Frontal cortex (tissue), 4 donors: ENCODE data around the gene METRNL. TPM values are rescaled to one million over a fixed set of nuclear protein-coding genes. Genes with fewer than 3 reads are reported as not detected.
"Not testable (repeated sequence)": the region's sequence is repeated elsewhere in the genome, so short reads cannot be mapped to it uniquely, and the experiment has no call there.

Experiments used
- DNase-seq, 2 donors: peaks; one replicate each; pipeline ENCODE4 v3.0.0; 2012; ENCODE audit warnings: low spot score in 2 of 2
- FAIRE-seq: peaks from 2 replicates; lab custom pipeline; 2012; peaks lifted over from hg19 to GRCh38; lab: Jason Lieb, UNC
- total RNA-seq: library from RNA; depleted of rRNA; stranded (reverse); fragments of >200 nt; gene quantifications from one replicate; pipeline ENCODE4 v1.2.3, GENCODE V29; 2014
- donor health status: control.
- donor health status: control.
- donor health status: control.

Gene METRNL
- total RNA-seq, 1 donor from 2014 or later, result 45.2 TPM

- no peak for DNase-seq
- FAIRE-seq, result no peak
Measured at GRCh38 chr17:83050651-83051395, 28.6 kb upstream of the METRNL start.

DNA sequence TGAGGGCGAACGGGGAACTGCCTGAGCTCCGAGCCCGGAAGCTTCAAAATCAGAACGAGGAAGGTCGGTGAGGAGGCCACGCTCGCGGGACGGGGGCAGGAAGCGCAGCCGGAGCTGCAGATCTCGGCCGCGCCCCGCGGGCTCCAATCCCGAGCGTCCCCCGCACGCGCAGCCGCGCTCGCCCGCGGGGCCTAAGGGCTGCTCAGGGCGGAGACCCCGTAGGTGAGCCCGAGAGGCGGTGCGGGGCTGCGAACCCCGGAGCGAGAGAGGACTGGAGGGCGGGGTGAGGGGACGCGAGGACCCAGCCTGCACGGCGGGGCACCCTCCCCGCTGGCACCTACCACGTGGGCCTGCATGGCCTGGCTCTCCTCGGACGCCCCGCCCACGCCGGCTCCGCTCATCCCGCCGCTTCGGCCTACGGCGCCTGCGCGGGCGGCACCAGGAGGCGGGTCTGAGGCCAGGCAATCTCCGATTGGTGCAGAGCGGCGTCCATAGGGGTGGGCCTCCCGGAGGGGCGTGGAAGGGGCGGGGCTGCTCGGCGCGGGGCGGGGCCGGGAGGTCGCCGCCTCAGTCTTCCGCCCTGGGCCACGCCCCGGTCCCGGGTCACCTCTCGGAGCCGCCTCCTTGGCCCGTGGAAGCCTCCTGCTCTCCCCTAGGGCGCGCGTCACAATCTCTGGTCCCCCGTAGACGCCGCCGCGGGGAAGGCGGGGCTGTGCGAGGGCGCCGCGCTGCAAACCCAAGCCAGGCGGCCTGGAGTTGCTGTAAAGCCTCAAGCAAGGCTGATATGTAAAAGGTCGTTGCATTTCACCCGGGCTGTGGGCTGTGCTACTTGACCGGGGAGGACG is 27.8 kb upstream of the METRNL start:
- FAIRE-seq, result no peak
- DNase-seq, result peak; percentile 99

- no peak for DNase-seq
- no peak for FAIRE-seq
Measured at GRCh38 chr17:83052241-83052564, 27.2 kb upstream of the METRNL start.

- DNase-seq (no peak), FAIRE-seq (no peak)
Measured at GRCh38 chr17:83053021-83053681, 26.3 kb upstream of the METRNL start.

DNA sequence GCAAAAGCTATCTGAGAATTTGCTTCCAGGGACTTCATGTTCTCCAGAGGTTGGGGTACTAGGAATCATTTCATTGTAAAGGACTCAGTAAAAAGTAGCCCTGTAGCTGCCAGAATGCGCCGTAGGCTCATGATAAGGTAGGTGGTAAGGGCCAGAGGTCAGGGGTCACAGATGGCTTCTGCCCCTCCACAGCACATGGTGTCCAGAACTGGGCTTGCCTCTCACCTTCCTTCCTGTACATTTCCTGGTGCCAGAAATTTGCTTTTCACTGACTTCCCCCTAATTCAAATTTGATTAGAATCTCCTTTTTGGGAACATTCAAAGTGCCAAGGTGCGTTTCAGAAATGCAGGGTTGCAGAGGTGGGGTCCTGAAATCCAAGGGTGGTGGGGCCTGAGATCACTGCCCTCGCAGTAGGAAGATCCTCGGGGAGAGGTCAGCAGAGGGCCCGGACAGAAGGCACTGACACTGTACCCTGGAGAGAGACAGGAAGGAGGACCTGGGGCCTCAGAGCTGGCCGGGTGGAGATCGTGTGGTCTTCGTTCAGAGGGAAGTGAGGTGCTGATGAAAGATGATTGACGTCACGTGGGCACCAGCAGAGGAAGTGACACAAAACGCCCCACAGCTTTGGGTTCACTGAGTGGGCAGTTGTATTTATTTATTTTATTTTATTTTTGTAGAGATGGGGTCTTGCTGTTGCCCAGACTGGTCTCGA is 25.5 kb upstream of the METRNL start:
- FAIRE-seq (no peak), DNase-seq (no peak)

DNA sequence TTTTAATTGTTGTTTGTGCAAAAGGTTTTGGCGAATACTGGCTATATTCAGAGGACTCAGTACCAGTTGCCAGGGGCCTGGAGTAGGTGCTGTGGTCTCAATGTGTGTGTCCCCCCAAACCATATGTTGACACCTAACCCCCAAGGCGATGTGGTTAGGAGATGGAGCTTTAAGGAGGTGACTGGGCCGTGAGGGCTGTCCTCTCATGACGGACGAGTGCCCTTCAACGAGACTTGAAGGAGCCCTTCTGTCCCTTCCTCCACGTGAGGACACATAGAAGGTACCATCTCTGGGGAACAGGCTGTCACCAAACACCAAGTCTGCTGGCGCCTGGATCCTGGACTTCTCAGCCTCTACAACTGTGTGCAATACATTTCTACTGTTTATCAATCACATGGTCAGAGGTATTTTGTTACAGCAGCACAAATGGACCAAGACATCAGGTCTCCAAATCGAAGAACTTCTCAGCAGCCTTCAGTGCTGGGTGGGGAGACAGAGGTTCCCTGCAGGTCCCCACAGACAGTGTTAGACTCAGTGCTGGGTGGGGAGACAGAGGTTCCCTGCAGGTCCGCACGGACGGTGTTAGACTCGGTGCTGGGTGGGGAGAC is 24.8 kb upstream of the METRNL start:
- FAIRE-seq (no peak), DNase-seq (no peak)

DNA sequence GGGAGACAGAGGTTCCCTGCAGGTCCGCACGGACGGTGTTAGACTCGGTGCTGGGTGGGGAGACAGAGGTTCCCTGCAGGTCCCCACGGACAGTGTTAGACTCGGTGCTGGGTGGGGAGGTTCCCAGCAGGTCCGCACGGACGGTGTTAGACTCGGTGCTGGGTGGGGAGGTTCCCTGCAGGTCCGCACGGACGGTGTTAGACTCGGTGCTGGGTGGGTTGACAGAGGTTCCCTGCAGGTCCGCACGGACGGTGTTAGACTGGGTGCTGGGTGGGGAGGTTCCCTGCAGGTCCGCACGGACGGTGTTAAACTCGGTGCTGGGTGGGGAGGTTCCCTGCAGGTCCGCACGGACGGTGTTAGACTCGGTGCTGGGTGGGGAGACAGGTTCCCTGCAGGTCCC is 24.2 kb upstream of the METRNL start:
- DNase-seq, FAIRE-seq: not testable (repeated sequence)

GRCh38 chr17:83055911-83056582 is 23.4 kb upstream of the METRNL start:
- no peak for DNase-seq

DNA sequence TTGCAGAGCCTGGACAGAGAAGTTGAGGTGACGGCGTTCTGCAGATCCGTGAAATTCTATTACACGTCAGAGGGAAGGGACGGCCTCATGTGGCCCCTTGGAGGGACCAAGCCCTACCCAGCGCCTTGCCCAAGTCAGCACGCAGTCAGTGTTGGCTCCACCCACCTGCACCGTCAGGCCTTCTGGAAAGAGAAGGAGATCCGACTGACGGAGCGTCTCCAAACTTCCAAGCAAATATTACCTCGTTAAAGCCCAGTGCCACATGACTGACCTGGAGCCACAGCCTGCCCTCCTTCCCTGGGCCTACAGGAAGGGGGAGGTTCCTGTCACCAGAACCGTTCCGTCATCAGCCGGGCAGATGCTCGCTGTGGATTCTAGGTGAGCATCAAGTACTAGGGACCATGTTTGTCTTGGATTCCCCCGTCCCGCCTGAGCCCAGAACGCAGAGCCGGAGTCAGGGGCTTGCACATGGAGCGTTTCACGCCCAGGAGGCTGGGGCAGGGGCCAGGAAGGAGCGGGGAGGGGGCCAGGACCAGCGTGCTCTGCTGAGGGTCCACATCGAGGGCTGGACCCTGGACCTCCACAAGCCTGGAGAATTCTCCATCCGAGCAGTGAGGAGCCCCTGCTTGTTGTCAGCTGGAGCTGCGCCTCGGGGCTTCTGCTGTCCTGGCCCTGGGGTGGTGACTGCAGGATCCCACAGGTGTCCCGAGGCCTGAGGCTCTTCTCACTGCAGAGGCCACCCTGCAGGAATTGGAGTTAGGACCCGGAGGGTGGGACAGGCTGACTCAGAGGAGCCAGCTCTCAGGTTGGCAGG is 22.6 kb upstream of the METRNL start:
- DNase-seq, result no peak
- FAIRE-seq, result no peak

More at GRCh38 chr17:83055911-83056582, 23.4 kb upstream of the METRNL start:
- no peak for FAIRE-seq

- DNase-seq (no peak), FAIRE-seq (no peak)
Measured at GRCh38 chr17:83057397-83057761, 22.0 kb upstream of the METRNL start.

GRCh38 chr17:83057793-83058265 is 21.6 kb upstream of the METRNL start:
- DNase-seq (no peak), FAIRE-seq (no peak)

DNA sequence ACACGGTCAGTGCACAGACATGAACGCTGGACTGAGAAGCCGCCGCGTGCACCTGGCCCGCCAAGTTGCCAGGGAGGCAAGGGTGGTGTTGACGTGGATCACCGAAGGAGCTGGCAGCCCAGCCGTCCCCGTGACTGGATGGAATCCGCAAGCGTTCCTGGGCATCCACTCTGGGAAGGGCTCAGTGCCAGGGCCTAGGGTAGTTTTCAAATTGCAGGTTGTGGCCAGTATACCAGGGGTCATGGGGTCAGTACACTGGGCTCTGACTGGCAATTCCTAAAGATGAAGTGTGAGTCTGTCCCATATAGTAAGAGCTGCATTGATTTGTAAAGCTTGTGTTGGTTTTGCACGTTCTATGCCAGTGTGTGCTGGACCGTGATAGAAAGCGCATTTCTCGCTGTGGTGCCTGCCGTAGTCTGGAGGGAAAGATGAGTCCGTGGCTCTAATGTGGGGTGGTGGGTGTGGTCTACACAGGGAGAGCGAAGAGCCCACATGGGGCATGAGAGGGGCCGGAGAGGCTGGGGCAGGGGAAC is 21.1 kb upstream of the METRNL start:
- FAIRE-seq, result no peak
- DNase-seq, result no peak

DNA sequence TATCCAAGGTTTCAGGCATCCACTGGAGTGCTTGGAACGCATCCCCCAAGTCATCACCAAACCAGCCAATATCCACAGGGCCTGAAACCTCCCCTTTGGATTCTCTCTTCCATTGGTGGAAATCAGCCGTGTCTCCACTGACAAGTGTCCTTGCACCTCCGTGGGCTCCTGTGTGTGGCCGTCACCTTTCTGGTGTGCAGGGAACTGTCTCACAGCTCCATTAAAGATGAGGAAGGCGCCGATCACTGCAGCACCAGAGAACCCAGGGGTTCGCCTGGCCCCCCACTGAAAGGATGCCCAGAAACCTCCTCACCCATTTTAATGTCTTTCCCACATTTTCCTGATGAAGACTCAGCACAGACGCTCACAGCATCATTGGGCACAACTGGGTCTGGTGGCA is 17.8 kb upstream of the METRNL start:
- DNase-seq (no peak), FAIRE-seq (no peak)

DNA sequence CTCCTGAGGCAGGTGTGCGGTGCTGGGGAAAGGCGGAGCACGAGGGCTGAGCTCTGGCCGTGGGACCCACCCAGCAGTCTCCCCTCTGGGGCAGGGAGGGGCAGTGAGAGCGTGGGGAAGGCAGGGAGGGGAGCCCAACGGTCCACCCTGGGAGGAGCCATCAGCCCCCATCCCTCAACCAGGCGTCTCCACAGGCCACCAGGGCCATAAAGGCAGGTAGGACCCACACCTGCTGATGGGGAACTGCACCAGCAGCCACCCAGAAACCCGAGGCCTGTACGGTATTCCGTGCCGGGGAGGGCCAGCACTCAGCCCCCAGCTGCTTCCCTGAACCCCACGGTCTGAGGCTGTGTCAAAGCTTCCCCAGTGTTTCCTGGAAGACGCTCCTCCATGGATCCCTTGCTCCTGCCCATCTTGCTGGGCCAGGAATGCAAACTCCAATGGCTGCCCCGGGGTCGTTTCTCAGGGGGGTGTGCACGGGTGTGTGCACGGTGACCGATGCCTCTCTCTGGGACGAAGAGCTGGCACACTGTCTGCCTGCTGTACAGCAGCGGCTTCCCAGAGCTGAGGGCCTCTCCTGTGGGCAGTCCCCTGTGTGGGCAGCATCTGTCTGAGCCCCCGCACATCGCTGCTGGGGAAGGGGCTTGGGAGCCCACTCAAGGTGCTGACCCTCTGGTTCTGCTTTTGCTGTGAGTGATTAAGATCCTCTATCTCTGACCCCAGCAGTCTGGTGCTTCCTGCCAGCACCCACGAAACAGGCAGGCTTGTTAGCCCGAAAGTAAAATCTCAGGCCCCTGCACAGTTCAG is 17.2 kb upstream of the METRNL start:
- DNase-seq (no peak), FAIRE-seq (no peak)

DNA sequence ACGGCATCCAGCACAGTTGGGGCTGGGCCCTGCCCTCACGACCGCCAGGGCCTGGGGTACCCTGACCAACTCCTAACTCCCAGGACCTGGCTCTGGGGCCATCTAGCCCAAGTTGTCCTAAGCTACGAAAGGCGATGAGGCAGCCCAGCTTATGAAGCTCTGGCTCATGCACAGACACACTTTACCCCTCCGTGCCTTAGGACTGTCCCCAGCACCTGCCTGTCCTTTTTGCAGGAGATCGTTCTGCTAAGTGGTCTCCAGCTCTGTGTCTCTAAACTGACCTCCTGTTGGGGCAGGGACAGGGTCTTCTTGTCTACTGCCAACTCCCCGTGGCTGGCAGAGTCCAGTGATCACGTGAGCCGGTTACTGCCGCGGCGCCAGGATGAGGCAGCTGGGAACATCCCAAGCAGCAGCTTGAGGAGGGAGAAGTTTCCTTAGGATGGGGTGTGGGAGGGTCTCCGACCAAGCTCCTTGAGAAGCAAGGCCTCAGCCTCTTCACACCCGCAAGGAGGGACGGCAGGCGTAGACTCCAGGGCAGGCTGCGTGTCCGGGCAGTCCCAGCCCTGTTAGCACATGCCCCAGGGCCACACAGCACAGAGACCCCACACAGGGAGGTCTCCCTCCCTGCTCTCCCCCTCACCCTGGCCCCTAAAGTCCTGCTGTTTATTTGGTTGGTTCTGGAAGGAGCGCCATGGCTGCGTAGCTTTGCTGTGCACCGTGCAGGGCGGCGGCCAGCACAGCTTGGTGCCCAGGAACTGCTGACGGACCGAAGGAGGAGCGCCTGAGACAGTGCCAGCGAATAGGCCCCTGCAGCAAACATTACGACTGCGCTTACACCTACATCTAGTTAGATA is 16.4 kb upstream of the METRNL start:
- FAIRE-seq (no peak), DNase-seq (no peak)

DNA sequence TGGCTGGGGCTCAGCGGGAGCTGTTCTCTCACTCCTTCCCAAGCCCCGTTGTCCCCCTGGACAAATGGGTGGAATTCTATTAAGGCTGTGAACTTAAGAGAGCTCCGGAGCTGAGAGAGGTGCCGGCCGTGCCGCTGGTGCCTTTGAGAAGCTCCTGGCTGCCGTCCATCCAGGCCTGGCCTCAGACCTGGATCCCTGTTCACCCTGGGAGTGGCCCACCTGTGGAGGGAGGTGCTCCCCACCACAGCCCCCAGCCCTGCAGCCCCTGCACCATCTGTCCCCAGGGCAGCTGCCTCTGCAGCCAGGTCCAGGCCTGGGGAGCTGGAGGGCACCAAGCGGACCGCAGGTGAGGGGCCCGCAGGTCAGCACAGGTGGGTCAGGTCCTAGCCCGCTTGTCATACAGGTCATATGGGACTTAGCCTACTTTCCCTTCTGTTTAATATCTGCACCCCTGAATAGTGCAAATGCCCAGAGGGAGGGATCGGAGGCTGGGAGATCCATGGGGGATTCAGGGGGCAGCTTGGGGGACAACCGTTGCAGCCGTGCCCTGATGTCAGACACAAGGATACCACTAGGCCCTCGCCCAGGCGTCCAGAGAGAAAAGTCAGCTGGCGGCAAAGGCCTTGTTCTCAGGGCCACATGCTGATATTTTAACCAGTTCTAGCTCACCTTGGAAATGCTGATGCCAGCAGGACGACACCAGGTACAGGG is 15.2 kb upstream of the METRNL start:
- DNase-seq (no peak), FAIRE-seq (no peak)
